GM23338 (cell line): ENCODE data around the gene EIF1AX.
"Not testable (repeated sequence)": the region's sequence is repeated elsewhere in the genome, so short reads cannot be mapped to it uniquely, and the experiment has no call there.

Experiments
- CREB1 ChIP-seq: fragments of 250-450 bp; sonication (Bioruptor Pico); IDR thresholded peaks from 2 replicates; pipeline ENCODE4 v1.5.0; 2020; ENCODE audit warnings: low read depth, mild to moderate bottlenecking, moderate library complexity
- EZH2 ChIP-seq: fragments of 200-600 bp; sonication (generic); IDR thresholded peaks from one replicate; pipeline ENCODE4 v1.8.0; 2017; ENCODE audit warnings: antibody characterized with exemption, mild to moderate bottlenecking, low read depth; ENCODE audit not compliant: unreplicated experiment
- NANOG ChIP-seq: IDR thresholded peaks from 2 replicates; pipeline ENCODE4 v1.6.1; 2016; ENCODE audit warnings: antibody characterized with exemption, borderline replicate concordance
- POLR2AphosphoS5 ChIP-seq: IDR thresholded peaks from 2 replicates; pipeline ENCODE4 v1.6.1; 2016; ENCODE audit warnings: antibody characterized with exemption, low read depth
- TF ChIP-seq, protein P1 (sequence below), 2 experiments: fragments of 200-600 bp in 1 of 2; sonication (generic) in 1 of 2; conservative IDR thresholded peaks; 2 replicates each; pipeline versions ENCODE4 v1.5.1 to v1.6.1; 2016 to 2017; ENCODE audit warnings: antibody characterized with exemption in 2 of 2, low read depth in 2 of 2, mild to moderate bottlenecking in 2 of 2, moderate library complexity in 1 of 2

DNA sequence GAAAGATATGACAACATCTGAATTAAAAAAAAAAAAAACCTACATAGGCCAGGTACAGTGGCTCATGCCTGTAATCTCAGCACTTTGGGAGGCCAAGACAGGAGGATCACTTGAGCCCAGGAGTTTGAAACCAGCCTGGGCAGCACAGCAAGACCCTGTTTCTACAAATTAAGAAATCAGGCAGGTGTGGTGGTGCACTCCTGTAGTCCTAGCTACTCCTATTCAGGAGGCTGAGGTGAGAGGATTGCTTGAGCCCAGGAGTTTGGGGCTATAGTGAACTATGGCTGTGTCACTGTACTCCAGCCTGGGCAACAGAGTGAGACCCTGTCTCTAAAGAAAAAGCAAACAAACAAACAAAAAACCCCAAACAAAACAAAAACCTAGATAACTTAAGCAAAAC lies 20.9 kb upstream of the EIF1AX start:
- TF ChIP-seq, protein P1, sequence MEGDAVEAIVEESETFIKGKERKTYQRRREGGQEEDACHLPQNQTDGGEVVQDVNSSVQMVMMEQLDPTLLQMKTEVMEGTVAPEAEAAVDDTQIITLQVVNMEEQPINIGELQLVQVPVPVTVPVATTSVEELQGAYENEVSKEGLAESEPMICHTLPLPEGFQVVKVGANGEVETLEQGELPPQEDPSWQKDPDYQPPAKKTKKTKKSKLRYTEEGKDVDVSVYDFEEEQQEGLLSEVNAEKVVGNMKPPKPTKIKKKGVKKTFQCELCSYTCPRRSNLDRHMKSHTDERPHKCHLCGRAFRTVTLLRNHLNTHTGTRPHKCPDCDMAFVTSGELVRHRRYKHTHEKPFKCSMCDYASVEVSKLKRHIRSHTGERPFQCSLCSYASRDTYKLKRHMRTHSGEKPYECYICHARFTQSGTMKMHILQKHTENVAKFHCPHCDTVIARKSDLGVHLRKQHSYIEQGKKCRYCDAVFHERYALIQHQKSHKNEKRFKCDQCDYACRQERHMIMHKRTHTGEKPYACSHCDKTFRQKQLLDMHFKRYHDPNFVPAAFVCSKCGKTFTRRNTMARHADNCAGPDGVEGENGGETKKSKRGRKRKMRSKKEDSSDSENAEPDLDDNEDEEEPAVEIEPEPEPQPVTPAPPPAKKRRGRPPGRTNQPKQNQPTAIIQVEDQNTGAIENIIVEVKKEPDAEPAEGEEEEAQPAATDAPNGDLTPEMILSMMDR (conservative IDR thresholded peaks at IDR 0.05; ENCODE audit: low read depth in 2 of 2) = not testable (repeated sequence)
- TF ChIP-seq NANOG; POLR2AphosphoS5; CREB1 (CRISPR knock-in tag); EZH2: not testable (repeated sequence)
